Nephron progenitor cell (in vitro differentiated cells): Measurements from ENCODE around the gene TNIP1.

ENCODE experiments used
- DNase-seq: peaks from one replicate; pipeline ENCODE4 v3.0.0; 2021
- H3K27ac Mint-ChIP-seq: 2 replicates; pipeline ENCODE4 v1.8.0; 2021; ENCODE audit warnings: mild to moderate bottlenecking, moderate library complexity, mixed read lengths
- H3K27me3 Mint-ChIP-seq: 2 replicates; pipeline ENCODE4 v1.8.0; 2021; ENCODE audit warnings: mild to moderate bottlenecking, low read depth, mixed read lengths; ENCODE audit not compliant: poor library complexity
- H3K36me3 Mint-ChIP-seq: 2 replicates; pipeline ENCODE4 v1.8.0; 2021; ENCODE audit warnings: low read depth, mixed read lengths
- H3K4me1 Mint-ChIP-seq: 2 replicates; pipeline ENCODE4 v1.8.0; 2021; ENCODE audit warnings: mixed read lengths
- H3K4me3 Mint-ChIP-seq: 2 replicates; pipeline ENCODE4 v1.8.0; 2021; ENCODE audit warnings: mild to moderate bottlenecking, moderate library complexity, mixed read lengths
- H3K9me3 Mint-ChIP-seq: 2 replicates; pipeline ENCODE4 v1.8.0; 2021; ENCODE audit warnings: mild to moderate bottlenecking, moderate library complexity, mixed read lengths
- TF ChIP-seq, protein P1 (sequence below): fragments of 200-600 bp; sonication (generic); IDR thresholded peaks from 2 replicates; pipeline ENCODE4 v1.5.0; 2021; ENCODE audit warnings: antibody characterized with exemption

Gene TNIP1

DNA sequence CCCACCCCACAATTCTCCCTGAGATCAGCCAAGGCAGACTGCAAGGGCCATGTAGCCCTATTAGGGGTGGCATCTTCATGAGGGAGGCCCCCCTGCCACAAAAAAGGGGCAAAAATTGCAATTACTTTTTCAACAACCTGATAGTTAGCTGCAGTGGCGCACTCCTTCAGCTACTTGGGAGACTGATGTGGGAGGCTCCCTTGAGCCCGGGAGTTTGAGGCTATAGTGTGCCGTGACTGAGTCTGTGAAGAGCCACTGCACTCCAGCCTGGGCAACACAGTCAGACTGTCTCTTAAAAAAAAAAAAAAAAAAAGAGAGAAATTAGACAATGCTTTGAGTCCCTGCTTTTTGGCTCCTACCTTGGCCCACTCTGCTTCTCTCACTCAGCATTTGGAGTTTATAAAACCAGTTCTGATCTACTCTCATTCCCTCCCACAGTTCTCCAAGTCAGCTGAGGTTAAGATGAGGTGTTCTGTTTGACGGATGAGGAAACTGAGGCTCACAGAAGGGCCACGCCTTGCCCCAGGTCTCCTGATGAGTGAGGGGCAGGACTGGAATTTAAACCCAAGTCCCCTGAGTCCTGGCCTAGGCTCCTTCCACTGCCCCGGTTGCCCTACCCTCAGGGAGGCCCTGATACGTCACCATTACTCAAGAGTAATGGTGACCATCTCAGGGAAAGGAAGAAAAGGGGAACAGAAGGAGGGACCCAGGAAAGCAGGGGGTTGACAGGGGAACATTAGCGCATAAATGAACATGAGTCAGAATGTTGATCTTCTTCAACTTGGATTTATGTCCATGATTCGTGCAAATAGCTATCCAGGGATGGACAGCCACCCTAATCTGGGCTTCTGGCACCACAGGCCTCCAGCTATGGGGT, 51.4 kb downstream of the TNIP1 start:
- H3K27ac Mint-ChIP-seq: no peak overlapping the region
- no peak for DNase-seq
- H3K9me3 Mint-ChIP-seq: no peaks in the 10 kb centered on the region
- TF ChIP-seq, protein P1, sequence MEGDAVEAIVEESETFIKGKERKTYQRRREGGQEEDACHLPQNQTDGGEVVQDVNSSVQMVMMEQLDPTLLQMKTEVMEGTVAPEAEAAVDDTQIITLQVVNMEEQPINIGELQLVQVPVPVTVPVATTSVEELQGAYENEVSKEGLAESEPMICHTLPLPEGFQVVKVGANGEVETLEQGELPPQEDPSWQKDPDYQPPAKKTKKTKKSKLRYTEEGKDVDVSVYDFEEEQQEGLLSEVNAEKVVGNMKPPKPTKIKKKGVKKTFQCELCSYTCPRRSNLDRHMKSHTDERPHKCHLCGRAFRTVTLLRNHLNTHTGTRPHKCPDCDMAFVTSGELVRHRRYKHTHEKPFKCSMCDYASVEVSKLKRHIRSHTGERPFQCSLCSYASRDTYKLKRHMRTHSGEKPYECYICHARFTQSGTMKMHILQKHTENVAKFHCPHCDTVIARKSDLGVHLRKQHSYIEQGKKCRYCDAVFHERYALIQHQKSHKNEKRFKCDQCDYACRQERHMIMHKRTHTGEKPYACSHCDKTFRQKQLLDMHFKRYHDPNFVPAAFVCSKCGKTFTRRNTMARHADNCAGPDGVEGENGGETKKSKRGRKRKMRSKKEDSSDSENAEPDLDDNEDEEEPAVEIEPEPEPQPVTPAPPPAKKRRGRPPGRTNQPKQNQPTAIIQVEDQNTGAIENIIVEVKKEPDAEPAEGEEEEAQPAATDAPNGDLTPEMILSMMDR: no peak
- H3K27me3 Mint-ChIP-seq: peaks cover 7% of the 10 kb centered on the region
- H3K36me3 Mint-ChIP-seq: peaks cover 79% of the 10 kb centered on the region
- H3K4me1 Mint-ChIP-seq: peaks cover 14% of the 10 kb centered on the region
- no peak overlapping the region for H3K4me3 Mint-ChIP-seq

DNA sequence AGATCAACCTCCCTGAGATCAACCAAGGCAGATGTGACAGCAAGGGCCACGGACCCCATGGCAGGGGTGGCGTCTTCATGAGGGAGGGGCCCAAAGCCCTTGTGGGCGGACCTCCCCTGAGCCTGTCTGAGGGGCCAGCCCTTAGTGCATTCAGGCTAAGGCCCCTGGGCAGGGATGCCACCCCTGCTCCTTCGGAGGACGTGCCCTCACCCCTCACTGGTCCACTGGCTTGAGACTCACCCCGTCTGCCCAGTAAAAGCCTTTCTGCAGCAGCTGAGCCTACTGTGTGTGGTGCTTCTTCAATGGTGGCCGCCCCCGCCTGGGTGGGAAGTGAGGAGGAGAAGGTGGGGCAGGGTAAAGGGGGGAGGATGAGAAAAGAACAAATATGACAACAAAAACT, 52.1 kb downstream of the TNIP1 start:
- Mint-ChIP-seq H3K27ac (no peak overlapping the region), H3K4me3 (no peak overlapping the region), H3K9me3 (no peaks in the 10 kb centered on the region), H3K36me3 (peaks cover 72% of the 10 kb centered on the region), H3K4me1 (peaks cover 14% of the 10 kb centered on the region), H3K27me3 (peaks cover 7% of the 10 kb centered on the region)
- DNase-seq: no peak
- TF ChIP-seq, protein P1: no peak

GRCh38 chr5:151027961-151028479, 52.8 kb downstream of the TNIP1 start:
- no peak for DNase-seq
- Mint-ChIP-seq H3K4me3 (no peak overlapping the region), H3K36me3 (peaks cover 68% of the 10 kb centered on the region), H3K27ac (no peak overlapping the region), H3K27me3 (peaks cover 7% of the 10 kb centered on the region), H3K4me1 (peaks cover 14% of the 10 kb centered on the region), H3K9me3 (no peaks in the 10 kb centered on the region)
- TF ChIP-seq, protein P1: no peak

- TF ChIP-seq, protein P1: no peak
- no peak for DNase-seq
- peaks cover 14% of the 10 kb centered on the region for H3K4me1 Mint-ChIP-seq
- H3K9me3 Mint-ChIP-seq: no peaks in the 10 kb centered on the region
- peaks cover 16% of the 10 kb centered on the region for H3K27me3 Mint-ChIP-seq
- peaks cover 55% of the 10 kb centered on the region for H3K36me3 Mint-ChIP-seq
- no peak overlapping the region for H3K4me3 Mint-ChIP-seq
- no peak overlapping the region for H3K27ac Mint-ChIP-seq
These were observed 54.2 kb downstream of the TNIP1 start for GRCh38 chr5:151026679-151027078.

DNA sequence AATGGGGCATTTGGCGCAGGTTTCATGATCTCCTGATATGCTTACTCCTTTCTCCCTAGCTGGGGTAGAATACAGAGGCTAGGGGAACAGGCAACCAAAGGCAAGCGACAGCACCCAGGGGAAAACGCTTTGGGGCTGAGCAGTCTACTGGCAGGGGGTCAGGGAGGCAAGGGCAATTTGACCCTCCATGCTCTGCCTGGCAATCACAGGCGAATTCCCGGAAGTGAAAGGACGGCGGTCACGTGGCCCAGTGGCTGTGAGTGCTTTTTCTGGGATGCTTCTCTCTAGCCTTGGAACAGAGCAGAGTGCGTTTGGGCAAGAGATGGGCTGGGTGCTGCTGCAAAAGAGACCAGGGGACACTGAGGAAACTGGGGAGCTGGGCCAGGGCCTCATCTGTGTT, 54.7 kb downstream of the TNIP1 start:
- DNase-seq: no peak
- Mint-ChIP-seq H3K27ac (peak overlapping the region; percentile 42), H3K4me3 (no peak overlapping the region), H3K27me3 (peaks cover 19% of the 10 kb centered on the region), H3K9me3 (no peaks in the 10 kb centered on the region), H3K4me1 (peaks cover 16% of the 10 kb centered on the region), H3K36me3 (peaks cover 49% of the 10 kb centered on the region)
- TF ChIP-seq, protein P1: no peak

- peaks cover 20% of the 10 kb centered on the region for H3K4me1 Mint-ChIP-seq
- peaks cover 23% of the 10 kb centered on the region for H3K27me3 Mint-ChIP-seq
- no peaks in the 10 kb centered on the region for H3K9me3 Mint-ChIP-seq
- peaks cover 42% of the 10 kb centered on the region for H3K36me3 Mint-ChIP-seq
- DNase-seq: no peak
- H3K27ac Mint-ChIP-seq: no peak overlapping the region
- no peak overlapping the region for H3K4me3 Mint-ChIP-seq
- TF ChIP-seq, protein P1: no peak
These were observed 55.6 kb downstream of the TNIP1 start for GRCh38 chr5:151025250-151025606.
